Muscle of leg (tissue), 11 donors: ENCODE data around the gene BRAP. TPM values are rescaled to one million over a fixed set of nuclear protein-coding genes. Genes with fewer than 3 reads are reported as not detected.
"Not testable (repeated sequence)": the region's sequence is repeated elsewhere in the genome, so short reads cannot be mapped to it uniquely, and the experiment has no call there.

Experiments used
- DNase-seq: peaks from one replicate; pipeline ENCODE4 v3.0.0; 2013
- H3K27ac ChIP-seq: one replicate; pipeline ENCODE4 v1.5.1; 2013; ENCODE audit warnings: mild to moderate bottlenecking, low read length, control low read depth
- H3K27me3 ChIP-seq: one replicate; pipeline ENCODE4 v1.6.1; 2013; ENCODE audit warnings: low read length; ENCODE audit not compliant: control insufficient read depth, insufficient read depth
- H3K36me3 ChIP-seq: one replicate; pipeline ENCODE4 v1.6.1; 2013; ENCODE audit warnings: low read length; ENCODE audit not compliant: control insufficient read depth, insufficient read depth
- H3K4me1 ChIP-seq: one replicate; pipeline ENCODE4 v1.6.1; 2013; ENCODE audit warnings: low read length; ENCODE audit not compliant: control insufficient read depth, insufficient read depth
- H3K4me3 ChIP-seq: one replicate; pipeline ENCODE4 v1.5.1; 2013; ENCODE audit warnings: low read length, control low read depth
- H3K9me3 ChIP-seq: replicated peaks from 2 replicates; pipeline ENCODE4 v1.6.1; 2013; ENCODE audit warnings: low read depth, low read length; ENCODE audit not compliant: control insufficient read depth
- WGBS: methylation state at CpG from one replicate; pipeline ENCODE4 v1.1.5; 2013; ENCODE audit warnings: missing lambda C conversion rate; ENCODE audit not compliant: insufficient coverage; 5-methylcytosine and 5-hydroxymethylcytosine counted together
- polyA plus RNA-seq, 8 donors: library from polyadenylated mRNA; unstranded; fragments of 120-200 nt; gene quantifications; one replicate each; pipeline versions ENCODE4 v1.2.1 to v1.2.3, GENCODE V29; 2013; ENCODE audit warnings: inconsistent platforms in 1 of 8, low replicate concordance in 1 of 8; ENCODE audit not compliant: insufficient read length in 8 of 8, insufficient read depth in 1 of 8
- total RNA-seq: library from RNA; stranded (reverse); fragments of 120-200 nt; gene quantifications from one replicate; pipeline ENCODE4 v1.2.4, GENCODE V29; 2013

BRAP gene
- total and polyA plus RNA-seq, 9 donors, result 8.9 to 15.4 (median 11.9) TPM

GRCh38 chr12:111626230-111626629 lies 59.5 kb downstream of the BRAP start:
- no peaks in the 10 kb centered on the region for H3K4me1 ChIP-seq
- no peak for DNase-seq
- H3K4me3 ChIP-seq, result no peak overlapping the region
- no peaks in the 10 kb centered on the region for H3K9me3 ChIP-seq
- no peak overlapping the region for H3K27ac ChIP-seq
- no peaks in the 10 kb centered on the region for H3K36me3 ChIP-seq
- no peaks in the 10 kb centered on the region for H3K27me3 ChIP-seq
- WGBS, result 100% methylated on average over 2 of the region's 6 CpGs

GRCh38 chr12:111624540-111624939 lies 61.2 kb downstream of the BRAP start:
- WGBS, result no CpG with 5 or more reads among the region's 8 CpGs
- Histone ChIP-seq H3K27ac (no peak overlapping the region), H3K9me3 (no peaks in the 10 kb centered on the region), H3K4me3 (no peak overlapping the region), H3K36me3 (no peaks in the 10 kb centered on the region), H3K27me3 (no peaks in the 10 kb centered on the region), H3K4me1 (no peaks in the 10 kb centered on the region)
- no peak for DNase-seq

GRCh38 chr12:111617841-111618240 lies 67.9 kb downstream of the BRAP start:
- DNase-seq, H3K4me3 ChIP-seq, H3K36me3 ChIP-seq, H3K27me3 ChIP-seq, H3K9me3 ChIP-seq, H3K27ac ChIP-seq, H3K4me1 ChIP-seq: not testable (repeated sequence)
- 87% methylated on average over 8 of the region's 10 CpGs for WGBS

GRCh38 chr12:111616177-111616623 lies 69.6 kb downstream of the BRAP start:
- H3K4me3 ChIP-seq, result no peak overlapping the region
- no peaks in the 10 kb centered on the region for H3K27me3 ChIP-seq
- H3K9me3 ChIP-seq, result no peaks in the 10 kb centered on the region
- no peaks in the 10 kb centered on the region for H3K4me1 ChIP-seq
- DNase-seq, result no peak
- no peaks in the 10 kb centered on the region for H3K36me3 ChIP-seq
- WGBS, result 84% methylated on average over 6 of the region's 7 CpGs
- no peak overlapping the region for H3K27ac ChIP-seq

GRCh38 chr12:111607239-111607638 lies 78.5 kb downstream of the BRAP start:
- H3K27ac ChIP-seq, result no peak overlapping the region
- no peak for DNase-seq
- no CpG with 5 or more reads among the region's 3 CpGs for whole genome bisulfite sequencing

GRCh38 chr12:111606767-111607230 lies 79.0 kb downstream of the BRAP start:
- Histone ChIP-seq H3K9me3 (no peaks in the 10 kb centered on the region), H3K4me1 (no peaks in the 10 kb centered on the region), H3K27me3 (no peaks in the 10 kb centered on the region), H3K27ac (no peak overlapping the region), H3K4me3 (no peak overlapping the region), H3K36me3 (no peaks in the 10 kb centered on the region)
- no CpG with 5 or more reads among the region's 3 CpGs for WGBS
- DNase-seq, result no peak

More at GRCh38 chr12:111607239-111607638, 78.5 kb downstream of the BRAP start:
- Histone ChIP-seq H3K4me3 (no peak overlapping the region), H3K4me1 (no peaks in the 10 kb centered on the region), H3K27me3 (no peaks in the 10 kb centered on the region), H3K9me3 (no peaks in the 10 kb centered on the region), H3K36me3 (no peaks in the 10 kb centered on the region)

- no peaks in the 10 kb centered on the region for H3K4me1 ChIP-seq
- DNase-seq, result no peak
- no peak overlapping the region for H3K27ac ChIP-seq
- H3K4me3 ChIP-seq, result no peak overlapping the region
- 100% methylated on average over 1 of the region's 7 CpGs for WGBS
- no peaks in the 10 kb centered on the region for H3K9me3 ChIP-seq
- no peaks in the 10 kb centered on the region for H3K27me3 ChIP-seq
- H3K36me3 ChIP-seq, result no peaks in the 10 kb centered on the region
These were observed 79.6 kb downstream of the BRAP start for GRCh38 chr12:111605911-111606766.

GRCh38 chr12:111602857-111603256 lies 82.9 kb downstream of the BRAP start:
- not testable (repeated sequence) for H3K27ac ChIP-seq, H3K4me3 ChIP-seq
- WGBS, result no CpG with 5 or more reads among the region's 11 CpGs

GRCh38 chr12:111602348-111602747 lies 83.4 kb downstream of the BRAP start:
- no peak overlapping the region for H3K4me3 ChIP-seq
- peaks cover 5% of the 10 kb centered on the region for H3K4me1 ChIP-seq
- no peaks in the 10 kb centered on the region for H3K9me3 ChIP-seq
- H3K27me3 ChIP-seq, result no peaks in the 10 kb centered on the region
- no peak for DNase-seq
- no peak overlapping the region for H3K27ac ChIP-seq
- WGBS, result no CpG with 5 or more reads among the region's 2 CpGs
- no peaks in the 10 kb centered on the region for H3K36me3 ChIP-seq

More at GRCh38 chr12:111602857-111603256, 82.9 kb downstream of the BRAP start:
- H3K4me1 ChIP-seq, H3K9me3 ChIP-seq, DNase-seq, H3K27me3 ChIP-seq, H3K36me3 ChIP-seq: not testable (repeated sequence)

- H3K27ac ChIP-seq, H3K27me3 ChIP-seq, H3K4me3 ChIP-seq, H3K36me3 ChIP-seq, H3K9me3 ChIP-seq, DNase-seq: not testable (repeated sequence)
- WGBS, result over 99% methylated on average over 8 of the region's 12 CpGs
- H3K4me1 ChIP-seq, result peaks cover 10% of the 10 kb centered on the region
These were observed 84.8 kb downstream of the BRAP start for GRCh38 chr12:111600986-111601385.
